Subcutaneous abdominal adipose tissue (tissue), 5 donors: Measurements from ENCODE around the gene CST2.
"Not testable (repeated sequence)": the region's sequence is repeated elsewhere in the genome, so short reads cannot be mapped to it uniquely, and the experiment has no call there.

Source experiments
- H3K27ac ChIP-seq: one replicate; pipeline ENCODE4 v1.7.0; 2013; ENCODE audit warnings: low read depth, mild to moderate bottlenecking, inconsistent platforms, low read length, moderate library complexity
- H3K27me3 ChIP-seq, 5 donors: one replicate each; pipeline ENCODE4 v1.7.0; 2013; ENCODE audit warnings: low read length in 5 of 5, inconsistent platforms in 1 of 5; ENCODE audit not compliant: control insufficient read depth in 5 of 5, insufficient read depth in 4 of 5
- H3K36me3 ChIP-seq, 5 donors: one replicate each; pipeline ENCODE4 v1.7.0; 2013; ENCODE audit warnings: low read length in 5 of 5; ENCODE audit not compliant: control insufficient read depth in 5 of 5, insufficient read depth in 5 of 5
- H3K4me1 ChIP-seq, 5 donors: one replicate each; pipeline ENCODE4 v1.7.0; 2013; ENCODE audit warnings: low read length in 5 of 5, mild to moderate bottlenecking in 3 of 5, moderate library complexity in 1 of 5; ENCODE audit not compliant: control insufficient read depth in 5 of 5, insufficient read depth in 5 of 5
- H3K4me3 ChIP-seq, 5 donors: one replicate each; pipeline ENCODE4 v1.7.0; 2013; ENCODE audit warnings: low read length in 5 of 5, low read depth in 1 of 5
- H3K9ac ChIP-seq, 5 donors: one replicate each; pipeline ENCODE4 v1.7.0; 2013; ENCODE audit warnings: low read length in 5 of 5, mild to moderate bottlenecking in 4 of 5, moderate library complexity in 3 of 5
- H3K9me3 ChIP-seq, 5 donors: one replicate each; pipeline ENCODE4 v1.7.0; 2013; ENCODE audit warnings: low read length in 5 of 5; ENCODE audit not compliant: control insufficient read depth in 5 of 5
- donor health status: healthy.
- donor health status: healthy.
- donor health status: healthy.
- donor health status: healthy.
- donor health status: healthy.

CST2 gene

DNA sequence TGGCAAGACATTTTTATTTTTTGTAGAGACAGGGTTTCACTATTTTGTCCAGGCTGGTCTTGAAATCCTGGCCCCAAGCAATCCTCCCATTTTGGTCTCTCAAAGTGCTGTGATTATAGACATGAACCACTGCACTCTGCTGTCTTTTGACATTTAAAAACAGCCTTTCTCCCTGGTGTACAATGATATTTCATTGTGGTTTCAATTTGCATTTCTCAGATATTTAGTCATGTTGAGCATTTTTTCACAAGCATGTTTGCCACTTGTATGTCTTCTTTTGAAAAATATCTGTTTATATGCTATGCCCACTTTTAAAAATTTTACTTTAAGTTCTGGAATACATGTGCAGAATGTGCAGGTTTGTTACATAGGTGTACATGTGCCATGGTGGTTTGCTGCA, 47.9 kb downstream of the CST2 start:
- H3K9ac ChIP-seq: not testable (repeated sequence)

DNA sequence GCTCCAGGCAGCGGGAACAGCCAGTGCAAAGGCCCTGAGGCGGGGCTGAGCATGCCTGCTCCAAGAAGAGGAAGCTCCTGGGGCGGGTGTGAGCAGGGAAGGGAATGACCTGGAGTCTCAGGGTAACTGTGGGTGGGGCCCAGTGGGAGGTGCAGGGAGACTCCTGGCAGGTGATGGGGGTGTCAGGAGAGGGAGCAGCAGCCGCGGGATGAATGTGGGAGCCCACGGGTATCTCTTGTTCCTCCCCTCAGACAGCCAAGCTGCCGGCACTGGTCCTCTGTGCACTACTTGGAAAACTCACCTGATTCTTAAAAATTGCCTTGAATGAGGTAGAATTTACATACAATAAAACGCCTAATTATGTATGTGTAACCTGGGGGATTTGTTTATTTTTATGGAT, 49.1 kb downstream of the CST2 start:
- not testable (repeated sequence) for H3K9ac ChIP-seq, H3K4me3 ChIP-seq

More for the DNA sequence above, 47.9 kb downstream of the CST2 start:
- H3K9me3 ChIP-seq, H3K4me3 ChIP-seq, H3K27me3 ChIP-seq, H3K27ac ChIP-seq, H3K4me1 ChIP-seq, H3K36me3 ChIP-seq: not testable (repeated sequence)

DNA sequence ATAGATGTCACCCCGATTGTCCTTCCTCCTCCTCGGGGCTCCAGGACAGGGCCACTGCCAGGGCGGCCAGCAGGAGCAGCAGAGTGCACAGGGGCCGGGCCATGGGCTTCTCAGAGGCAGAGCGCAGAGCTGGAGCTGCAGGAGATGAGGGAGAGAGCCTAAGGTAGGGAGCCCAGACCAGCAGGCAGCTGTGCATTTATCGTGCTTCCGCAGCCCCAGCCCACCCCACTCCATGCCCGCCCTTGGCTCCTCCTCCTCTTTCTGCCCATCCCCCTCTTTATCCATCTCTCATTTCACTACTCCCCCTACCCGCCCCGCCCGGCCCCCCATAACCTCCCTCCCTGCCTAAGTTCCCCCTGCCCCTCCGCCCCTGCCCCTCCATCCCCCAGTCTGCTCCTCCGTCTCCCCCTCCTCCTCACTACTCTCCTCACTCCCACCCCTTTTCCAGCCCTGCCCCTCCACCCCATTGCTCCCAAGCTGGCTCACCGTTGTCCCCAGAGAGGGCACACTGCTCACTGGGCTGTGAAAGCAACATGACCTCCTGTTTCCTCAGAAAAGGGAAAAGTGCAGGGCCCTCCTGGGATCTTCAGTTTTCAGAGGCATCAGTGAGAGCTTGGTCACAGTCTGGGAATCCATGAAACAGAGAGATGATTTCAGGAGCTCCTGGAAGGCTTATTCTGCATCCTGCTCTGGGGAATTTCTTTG, 50.3 kb downstream of the CST2 start:
- no peaks in the 10 kb centered on the region for H3K9me3 ChIP-seq
- H3K9ac ChIP-seq: no peak overlapping the region
- H3K4me1 ChIP-seq: no peaks in the 10 kb centered on the region
- no peaks in the 10 kb centered on the region for H3K36me3 ChIP-seq
- H3K4me3 ChIP-seq: no peak overlapping the region
- peaks cover 0 to 4% (median 2%) of the 10 kb centered on the region in 5 donors for H3K27me3 ChIP-seq
- H3K27ac ChIP-seq: no peak overlapping the region

More for the DNA sequence above, 49.1 kb downstream of the CST2 start:
- H3K9me3 ChIP-seq, H3K36me3 ChIP-seq, H3K27me3 ChIP-seq, H3K4me1 ChIP-seq, H3K27ac ChIP-seq: not testable (repeated sequence)

DNA sequence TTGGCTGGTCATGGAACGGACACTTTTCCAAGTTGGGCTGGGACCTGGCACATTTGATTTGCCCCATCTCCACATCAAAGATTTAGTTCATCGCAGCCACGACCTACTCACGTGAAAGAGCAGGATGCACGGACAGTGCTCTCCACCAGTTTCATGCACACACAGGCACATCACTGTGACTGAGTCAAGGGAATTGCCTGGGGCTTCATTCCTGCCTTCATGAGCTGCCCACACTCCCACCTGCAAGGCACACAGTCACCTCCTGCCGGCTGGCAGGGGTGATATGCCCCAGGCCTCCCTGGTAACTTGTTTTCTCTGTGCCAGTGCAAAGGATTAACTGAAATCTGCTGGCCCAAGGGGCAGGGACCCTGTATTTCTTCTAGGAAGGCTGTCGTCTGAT, 52.4 kb downstream of the CST2 start:
- Histone ChIP-seq H3K4me3 (no peak overlapping the region), H3K4me1 (no peaks in the 10 kb centered on the region), H3K27ac (no peak overlapping the region), H3K9ac (no peak overlapping the region), H3K36me3 (no peaks in the 10 kb centered on the region), H3K9me3 (no peaks in the 10 kb centered on the region), H3K27me3 (peaks cover 0 to 3% (median 2%) of the 10 kb centered on the region in 5 donors)
